LoVo (cell line): ENCODE data around the gene BICD2.

ENCODE experiments used
- DNase-seq: peaks from one replicate; pipeline ENCODE4 v3.0.0-alpha.2; 2016; ENCODE audit warnings: low spot score

Gene BICD2

GRCh38 chr9:92727716-92728700 lies 36.6 kb downstream of the BICD2 start:
- DNase-seq, result no peak

GRCh38 chr9:92726971-92727715 lies 37.5 kb downstream of the BICD2 start:
- DNase-seq, result no peak

GRCh38 chr9:92726348-92726747 lies 38.3 kb downstream of the BICD2 start:
- DNase-seq, result no peak

GRCh38 chr9:92725766-92726165 lies 38.9 kb downstream of the BICD2 start:
- DNase-seq, result no peak

GRCh38 chr9:92725266-92725545 lies 39.4 kb downstream of the BICD2 start:
- DNase-seq, result no peak

GRCh38 chr9:92724528-92725265 lies 39.9 kb downstream of the BICD2 start:
- DNase-seq, result no peak

- no peak for DNase-seq
These were observed 40.8 kb downstream of the BICD2 start for GRCh38 chr9:92723801-92724323.

- no peak for DNase-seq
These were observed 41.4 kb downstream of the BICD2 start for GRCh38 chr9:92723299-92723625.

- DNase-seq, result no peak
These were observed 42.0 kb downstream of the BICD2 start for GRCh38 chr9:92722386-92723298.

- no peak for DNase-seq
These were observed 43.1 kb downstream of the BICD2 start for GRCh38 chr9:92721548-92721947.

GRCh38 chr9:92720807-92721535 lies 43.7 kb downstream of the BICD2 start:
- no peak for DNase-seq

GRCh38 chr9:92720209-92720765 lies 44.3 kb downstream of the BICD2 start:
- no peak for DNase-seq

GRCh38 chr9:92719028-92719647 lies 45.5 kb downstream of the BICD2 start:
- no peak for DNase-seq

- DNase-seq, result no peak
These were observed 46.3 kb downstream of the BICD2 start for GRCh38 chr9:92718086-92719001.

- no peak for DNase-seq
These were observed 47.2 kb downstream of the BICD2 start for GRCh38 chr9:92717201-92718085.

- peak; percentile 13 for DNase-seq
These were observed 48.1 kb downstream of the BICD2 start for GRCh38 chr9:92716557-92716956.

GRCh38 chr9:92715488-92716231 lies 49.0 kb downstream of the BICD2 start:
- no peak for DNase-seq
